GM06990 (cell line): ENCODE results near the gene POLR3K.
"Not testable (repeated sequence)": the region's sequence is repeated elsewhere in the genome, so short reads cannot be mapped to it uniquely, and the experiment has no call there.

Source experiments
- DNase-seq: peaks from one replicate; pipeline ENCODE4 v3.0.0-alpha.2; 2011; ENCODE audit not compliant: insufficient read length; ENCODE audit errors: extremely low read depth
- H3K27me3 ChIP-seq: replicated peaks from 2 replicates; pipeline ENCODE4 v1.6.0; 2011; ENCODE audit warnings: low read length; ENCODE audit not compliant: control insufficient read depth, insufficient read depth
- H3K36me3 ChIP-seq: 2 replicates; pipeline ENCODE4 v1.5.1; 2011; ENCODE audit warnings: low read length; ENCODE audit not compliant: control insufficient read depth, insufficient read depth
- H3K4me3 ChIP-seq: replicated peaks from 2 replicates; pipeline ENCODE4 v1.5.1; 2011; ENCODE audit warnings: low read depth, mild to moderate bottlenecking, control low read depth, low read length
- TF ChIP-seq, protein P1 (sequence below): IDR thresholded peaks from 2 replicates; pipeline ENCODE4 v1.5.1; 2011; ENCODE audit warnings: low read length, control low read depth, mild to moderate bottlenecking, inconsistent platforms; ENCODE audit not compliant: insufficient read depth, poor library complexity, severe bottlenecking

POLR3K gene

GRCh38 chr16:35011-35677, 18.3 kb downstream of the POLR3K start:
- H3K27me3 ChIP-seq = no peaks in the 10 kb centered on the region
- peaks cover 12% of the 10 kb centered on the region for H3K36me3 ChIP-seq
- no peak overlapping the region for H3K4me3 ChIP-seq
- DNase-seq = peak; percentile 40
- TF ChIP-seq, protein P1, sequence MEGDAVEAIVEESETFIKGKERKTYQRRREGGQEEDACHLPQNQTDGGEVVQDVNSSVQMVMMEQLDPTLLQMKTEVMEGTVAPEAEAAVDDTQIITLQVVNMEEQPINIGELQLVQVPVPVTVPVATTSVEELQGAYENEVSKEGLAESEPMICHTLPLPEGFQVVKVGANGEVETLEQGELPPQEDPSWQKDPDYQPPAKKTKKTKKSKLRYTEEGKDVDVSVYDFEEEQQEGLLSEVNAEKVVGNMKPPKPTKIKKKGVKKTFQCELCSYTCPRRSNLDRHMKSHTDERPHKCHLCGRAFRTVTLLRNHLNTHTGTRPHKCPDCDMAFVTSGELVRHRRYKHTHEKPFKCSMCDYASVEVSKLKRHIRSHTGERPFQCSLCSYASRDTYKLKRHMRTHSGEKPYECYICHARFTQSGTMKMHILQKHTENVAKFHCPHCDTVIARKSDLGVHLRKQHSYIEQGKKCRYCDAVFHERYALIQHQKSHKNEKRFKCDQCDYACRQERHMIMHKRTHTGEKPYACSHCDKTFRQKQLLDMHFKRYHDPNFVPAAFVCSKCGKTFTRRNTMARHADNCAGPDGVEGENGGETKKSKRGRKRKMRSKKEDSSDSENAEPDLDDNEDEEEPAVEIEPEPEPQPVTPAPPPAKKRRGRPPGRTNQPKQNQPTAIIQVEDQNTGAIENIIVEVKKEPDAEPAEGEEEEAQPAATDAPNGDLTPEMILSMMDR = no peak

DNA sequence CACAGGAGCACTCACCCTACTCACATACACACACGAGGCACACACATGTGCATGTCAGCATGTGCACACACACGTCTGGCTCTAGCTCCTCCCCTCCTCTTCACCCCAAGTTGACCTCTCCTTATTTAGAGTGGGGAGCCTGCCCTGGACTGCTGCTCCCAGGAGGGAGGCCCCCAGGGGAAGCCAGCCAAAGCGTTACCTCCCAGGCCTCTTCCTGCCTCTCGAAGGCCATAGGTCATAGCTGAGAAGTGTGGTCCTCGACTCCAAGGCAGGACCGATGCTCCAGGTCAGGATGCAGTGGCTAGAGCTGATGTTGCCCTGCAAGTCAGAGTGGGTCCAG, 18.8 kb downstream of the POLR3K start:
- no peaks in the 10 kb centered on the region for H3K27me3 ChIP-seq
- peaks cover 12% of the 10 kb centered on the region for H3K36me3 ChIP-seq
- H3K4me3 ChIP-seq = no peak overlapping the region
- TF ChIP-seq, protein P1 = no peak
- peak; percentile 39 for DNase-seq

GRCh38 chr16:33877-34647, 19.3 kb downstream of the POLR3K start:
- DNase-seq = no peak
- peaks cover 12% of the 10 kb centered on the region for H3K36me3 ChIP-seq
- no peak overlapping the region for H3K4me3 ChIP-seq
- TF ChIP-seq, protein P1 = no peak
- no peaks in the 10 kb centered on the region for H3K27me3 ChIP-seq

GRCh38 chr16:33154-33876, 20.1 kb downstream of the POLR3K start:
- not testable (repeated sequence) for DNase-seq

GRCh38 chr16:30627-31026, 22.8 kb downstream of the POLR3K start:
- not testable (repeated sequence) for H3K4me3 ChIP-seq, H3K36me3 ChIP-seq, DNase-seq, H3K27me3 ChIP-seq

More at GRCh38 chr16:33154-33876, 20.1 kb downstream of the POLR3K start:
- H3K27me3 ChIP-seq, H3K4me3 ChIP-seq: not testable (repeated sequence)
- H3K36me3 ChIP-seq = peaks cover 12% of the 10 kb centered on the region

DNA sequence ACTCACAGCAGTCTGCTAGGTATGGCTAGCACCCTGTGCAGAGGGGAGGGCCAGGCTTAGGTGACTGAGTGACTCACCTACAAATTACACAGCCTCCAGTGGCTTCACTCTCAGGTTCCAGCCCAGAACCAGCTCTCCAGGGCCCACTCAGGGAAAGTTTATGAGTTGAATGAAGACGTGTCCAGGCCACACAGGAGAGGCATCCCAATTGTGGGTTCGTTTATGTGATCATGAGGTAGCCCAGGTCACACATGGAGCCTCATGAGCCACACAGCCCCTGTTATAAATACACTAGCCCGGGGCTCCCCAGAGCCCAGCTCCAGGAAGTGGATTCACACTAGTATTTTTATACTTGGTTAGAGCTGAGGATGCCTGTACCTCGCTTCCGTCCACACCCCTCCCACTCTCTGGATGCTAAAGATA, 27.5 kb downstream of the POLR3K start:
- not testable (repeated sequence) for H3K4me3 ChIP-seq, H3K36me3 ChIP-seq, H3K27me3 ChIP-seq, DNase-seq

DNA sequence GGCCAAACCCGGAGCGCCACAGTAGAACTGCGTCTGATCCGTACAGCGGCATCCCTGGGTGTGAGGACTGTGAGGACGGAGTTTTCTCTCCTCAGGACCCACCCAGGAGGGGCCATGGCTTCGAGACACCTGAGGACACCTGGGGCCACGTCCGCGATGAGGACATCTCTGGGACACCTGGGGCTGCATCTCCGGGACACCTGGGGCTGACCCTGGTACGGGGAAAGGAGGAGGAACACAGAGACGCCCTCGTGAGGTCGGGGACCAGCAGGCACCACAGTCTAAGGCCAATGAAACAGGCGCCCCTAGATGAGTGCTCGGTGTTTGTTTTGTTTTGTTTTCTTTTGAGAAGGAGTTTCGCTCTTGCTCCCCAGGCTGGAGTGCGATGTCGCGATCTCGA, 29.3 kb downstream of the POLR3K start:
- H3K4me3 ChIP-seq, H3K27me3 ChIP-seq, H3K36me3 ChIP-seq, DNase-seq: not testable (repeated sequence)

DNA sequence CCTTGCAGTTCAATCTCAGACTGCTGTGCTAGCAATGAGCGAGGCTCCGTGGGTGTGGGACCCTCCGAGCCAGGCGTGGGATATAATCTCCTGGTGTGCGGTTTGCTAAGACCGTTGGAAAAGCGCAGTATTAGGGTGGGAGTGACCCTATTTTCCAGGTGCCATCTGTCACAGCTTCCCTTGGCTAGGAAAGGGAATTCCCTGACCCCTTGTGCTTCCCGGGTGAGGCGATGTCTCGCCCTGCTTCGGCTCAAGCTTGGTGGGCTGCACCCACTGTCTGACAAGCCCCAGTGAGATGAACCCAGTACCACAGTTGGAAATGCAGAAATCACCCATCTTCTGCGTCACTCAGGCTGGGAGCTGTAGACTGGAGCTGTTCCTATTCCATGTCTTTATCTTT, 32.5 kb downstream of the POLR3K start:
- H3K27me3 ChIP-seq, H3K36me3 ChIP-seq, H3K4me3 ChIP-seq, DNase-seq: not testable (repeated sequence)

DNA sequence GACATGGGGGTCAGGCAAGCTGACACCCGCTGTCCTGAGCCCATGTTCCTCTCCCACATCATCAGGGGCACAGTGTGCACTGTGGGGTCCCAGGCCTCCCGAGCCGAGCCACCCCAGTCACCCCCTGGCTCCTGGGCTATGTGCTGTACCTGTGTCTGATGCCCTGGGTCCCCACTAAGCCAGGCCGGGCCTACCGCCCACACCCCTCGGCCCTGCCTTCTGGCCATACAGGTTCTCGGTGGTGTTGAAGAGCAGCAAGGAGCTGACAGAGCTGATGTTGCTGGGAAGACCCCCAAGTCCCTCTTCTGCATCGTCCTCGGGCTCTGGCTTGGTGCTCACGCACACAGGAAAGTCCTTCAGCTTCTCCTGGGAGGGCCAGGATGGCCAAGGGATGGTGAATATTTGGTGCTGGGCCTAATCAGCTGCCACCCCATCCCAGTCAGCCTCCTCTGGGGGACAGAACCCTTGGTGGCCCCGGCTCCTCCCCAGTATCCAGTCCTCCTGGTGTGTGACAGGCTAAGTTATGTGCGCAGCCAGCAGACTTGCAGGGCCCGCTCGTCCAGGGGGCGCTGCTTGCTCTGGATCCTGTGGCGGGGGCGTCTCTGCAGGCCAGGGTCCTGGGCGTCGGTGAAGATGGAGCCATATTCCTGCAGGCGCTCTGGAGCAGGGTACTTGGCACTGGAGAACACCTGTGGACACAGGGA, 36.2 kb downstream of the POLR3K start:
- not testable (repeated sequence) for DNase-seq, H3K4me3 ChIP-seq, H3K36me3 ChIP-seq, H3K27me3 ChIP-seq
